ENCODE data around the gene SERPINA3.
A peak's percentile ranks its signal among the peaks of the same experiment; 100 is the strongest.
"Not testable (repeated sequence)": the region's sequence is repeated elsewhere in the genome, so short reads cannot be mapped to it uniquely, and the experiment has no call there.

SERPINA3 gene

GRCh38 chr14:94594441-94594840 lies 17.8 kb upstream of the SERPINA3 start:
- no peak for DNase-seq
- H3K4me1 Mint-ChIP-seq, result no peaks in the 10 kb centered on the region
- H3K27ac Mint-ChIP-seq, result no peak overlapping the region
- CTCF ChIA-PET, result no interaction called here
- H3K36me3 Mint-ChIP-seq, result no peaks in the 10 kb centered on the region
- peaks cover 5% of the 10 kb centered on the region for H3K27me3 Mint-ChIP-seq
- H3K9me3 Mint-ChIP-seq, result no peaks in the 10 kb centered on the region
- no peak overlapping the region for H3K4me3 Mint-ChIP-seq

GRCh38 chr14:94595912-94596311 lies 16.3 kb upstream of the SERPINA3 start:
- Mint-ChIP-seq H3K36me3 (no peaks in the 10 kb centered on the region), H3K27me3 (peaks cover 8% of the 10 kb centered on the region), H3K4me1 (no peaks in the 10 kb centered on the region), H3K9me3 (no peaks in the 10 kb centered on the region), H3K4me3 (no peak overlapping the region), H3K27ac (no peak overlapping the region)
- CTCF ChIA-PET, result no interaction called here
- no peak for DNase-seq

GRCh38 chr14:94596361-94596760 lies 15.8 kb upstream of the SERPINA3 start:
- CTCF ChIA-PET, result no interaction called here
- H3K27me3 Mint-ChIP-seq, result peaks cover 10% of the 10 kb centered on the region
- no peaks in the 10 kb centered on the region for H3K4me1 Mint-ChIP-seq
- H3K9me3 Mint-ChIP-seq, result no peaks in the 10 kb centered on the region
- DNase-seq, result no peak
- H3K27ac Mint-ChIP-seq, result no peak overlapping the region
- H3K36me3 Mint-ChIP-seq, result no peaks in the 10 kb centered on the region
- no peak overlapping the region for H3K4me3 Mint-ChIP-seq

GRCh38 chr14:94597788-94598187 lies 14.4 kb upstream of the SERPINA3 start:
- Mint-ChIP-seq H3K27me3 (peaks cover 10% of the 10 kb centered on the region), H3K4me1 (no peaks in the 10 kb centered on the region), H3K27ac (no peak overlapping the region), H3K36me3 (no peaks in the 10 kb centered on the region), H3K4me3 (no peak overlapping the region), H3K9me3 (no peaks in the 10 kb centered on the region)
- CTCF ChIA-PET, result interaction anchor here (0.7 kb wide), 1 partner anchor 360 kb away, joined by 4 read pairs; no protein-coding TSS in a partner anchor
- DNase-seq, result no peak

GRCh38 chr14:94598506-94598815 lies 13.7 kb upstream of the SERPINA3 start:
- Mint-ChIP-seq H3K9me3 (no peaks in the 10 kb centered on the region), H3K27me3 (peaks cover 10% of the 10 kb centered on the region), H3K4me3 (no peak overlapping the region), H3K4me1 (no peaks in the 10 kb centered on the region), H3K27ac (no peak overlapping the region), H3K36me3 (no peaks in the 10 kb centered on the region)
- CTCF ChIA-PET, result interaction anchor here (0.6 kb wide), 1 partner anchor 630 kb away, joined by 4 read pairs; no protein-coding TSS in a partner anchor
- DNase-seq, result no peak

- no peak for DNase-seq
These were observed 13.2 kb upstream of the SERPINA3 start for GRCh38 chr14:94598816-94599655.

GRCh38 chr14:94599656-94600004 lies 12.6 kb upstream of the SERPINA3 start:
- Mint-ChIP-seq H3K27me3 (peaks cover 7% of the 10 kb centered on the region), H3K9me3 (no peaks in the 10 kb centered on the region), H3K36me3 (no peaks in the 10 kb centered on the region), H3K27ac (no peak overlapping the region), H3K4me1 (no peaks in the 10 kb centered on the region), H3K4me3 (no peak overlapping the region)
- DNase-seq, result no peak
- CTCF ChIA-PET, result no interaction called here

More at GRCh38 chr14:94598816-94599655, 13.2 kb upstream of the SERPINA3 start:
- Mint-ChIP-seq H3K9me3 (no peaks in the 10 kb centered on the region), H3K4me1 (no peaks in the 10 kb centered on the region), H3K27ac (no peak overlapping the region), H3K27me3 (peaks cover 10% of the 10 kb centered on the region), H3K36me3 (no peaks in the 10 kb centered on the region), H3K4me3 (no peak overlapping the region)
- CTCF ChIA-PET, result interaction anchor here (0.6 kb wide), 1 partner anchor 631 kb away, joined by 4 read pairs; no protein-coding TSS in a partner anchor

GRCh38 chr14:94600148-94600545 lies 12.0 kb upstream of the SERPINA3 start:
- no peaks in the 10 kb centered on the region for H3K9me3 Mint-ChIP-seq
- no peak for DNase-seq
- no peaks in the 10 kb centered on the region for H3K36me3 Mint-ChIP-seq
- H3K27me3 Mint-ChIP-seq, result peaks cover 5% of the 10 kb centered on the region
- no peaks in the 10 kb centered on the region for H3K4me1 Mint-ChIP-seq
- CTCF ChIA-PET, result no interaction called here
- no peak overlapping the region for H3K4me3 Mint-ChIP-seq
- H3K27ac Mint-ChIP-seq, result no peak overlapping the region

GRCh38 chr14:94601884-94602391 lies 10.3 kb upstream of the SERPINA3 start:
- CTCF ChIA-PET, result no interaction called here
- H3K36me3 Mint-ChIP-seq, result no peaks in the 10 kb centered on the region
- no peak overlapping the region for H3K27ac Mint-ChIP-seq
- no peak for DNase-seq
- H3K4me3 Mint-ChIP-seq, result no peak overlapping the region
- no peaks in the 10 kb centered on the region for H3K4me1 Mint-ChIP-seq
- peaks cover 9% of the 10 kb centered on the region for H3K27me3 Mint-ChIP-seq
- H3K9me3 Mint-ChIP-seq, result no peaks in the 10 kb centered on the region

- no peaks in the 10 kb centered on the region for H3K36me3 Mint-ChIP-seq
These were observed 9.5 kb upstream of the SERPINA3 start for GRCh38 chr14:94602722-94603121.

GRCh38 chr14:94605361-94605760 lies 6.8 kb upstream of the SERPINA3 start:
- no peaks in the 10 kb centered on the region for H3K4me1 Mint-ChIP-seq
- no peak overlapping the region for H3K4me3 Mint-ChIP-seq
- no peak for DNase-seq
- CTCF ChIA-PET, result interaction anchor here (2.0 kb wide), 1 partner anchor 56 kb away, joined by 6 read pairs; no protein-coding TSS in a partner anchor
- H3K36me3 Mint-ChIP-seq, result no peaks in the 10 kb centered on the region
- H3K27ac Mint-ChIP-seq, result no peak overlapping the region
- H3K27me3 Mint-ChIP-seq, result peaks cover 10% of the 10 kb centered on the region
- H3K9me3 Mint-ChIP-seq, result no peaks in the 10 kb centered on the region

More at GRCh38 chr14:94602722-94603121, 9.5 kb upstream of the SERPINA3 start:
- DNase-seq, result no peak
- CTCF ChIA-PET, result no interaction called here
- Mint-ChIP-seq H3K27me3 (peaks cover 10% of the 10 kb centered on the region), H3K4me1 (no peaks in the 10 kb centered on the region), H3K27ac (no peak overlapping the region), H3K9me3 (no peaks in the 10 kb centered on the region), H3K4me3 (no peak overlapping the region)

- H3K36me3 Mint-ChIP-seq, CTCF ChIA-PET, H3K27me3 Mint-ChIP-seq, H3K4me3 Mint-ChIP-seq, H3K9me3 Mint-ChIP-seq, H3K27ac Mint-ChIP-seq, DNase-seq, H3K4me1 Mint-ChIP-seq: not testable (repeated sequence)
These were observed 3.2 kb upstream of the SERPINA3 start for GRCh38 chr14:94608966-94609365.

- Mint-ChIP-seq H3K27me3 (peaks cover 6% of the 10 kb centered on the region), H3K9me3 (no peaks in the 10 kb centered on the region), H3K36me3 (no peaks in the 10 kb centered on the region), H3K4me3 (no peak overlapping the region), H3K27ac (no peak overlapping the region), H3K4me1 (no peaks in the 10 kb centered on the region)
- DNase-seq, result peak; percentile 1
- CTCF ChIA-PET, result no interaction called here
These were observed 1.0 kb upstream of the SERPINA3 start for GRCh38 chr14:94611179-94611578.

GRCh38 chr14:94612580-94613554 lies 676 bp downstream of the SERPINA3 start:
- peak; percentile 15 for DNase-seq
- CTCF ChIA-PET, result no interaction called here
- H3K9me3 Mint-ChIP-seq, result peaks cover 13% of the 10 kb centered on the region
- no peak overlapping the region for H3K27ac Mint-ChIP-seq
- no peaks in the 10 kb centered on the region for H3K4me1 Mint-ChIP-seq
- no peaks in the 10 kb centered on the region for H3K36me3 Mint-ChIP-seq
- no peak overlapping the region for H3K4me3 Mint-ChIP-seq
- H3K27me3 Mint-ChIP-seq, result no peaks in the 10 kb centered on the region

All from activated naive CD4-positive, alpha-beta T cell treated with anti-CD3 and anti-CD28 coated beads, Interleukin-2, amount 10 ng/mL, durations not matched to agents 7 days and 5 days (primary cell).